ENCODE measurements around the gene RHOB. TPM values are rescaled to one million over a fixed set of nuclear protein-coding genes. Genes with fewer than 3 reads are reported as not detected.

The RHOB gene
- total and polyA plus RNA-seq, 2 experiments from 2014 or later = 146 to 429 TPM

DNA sequence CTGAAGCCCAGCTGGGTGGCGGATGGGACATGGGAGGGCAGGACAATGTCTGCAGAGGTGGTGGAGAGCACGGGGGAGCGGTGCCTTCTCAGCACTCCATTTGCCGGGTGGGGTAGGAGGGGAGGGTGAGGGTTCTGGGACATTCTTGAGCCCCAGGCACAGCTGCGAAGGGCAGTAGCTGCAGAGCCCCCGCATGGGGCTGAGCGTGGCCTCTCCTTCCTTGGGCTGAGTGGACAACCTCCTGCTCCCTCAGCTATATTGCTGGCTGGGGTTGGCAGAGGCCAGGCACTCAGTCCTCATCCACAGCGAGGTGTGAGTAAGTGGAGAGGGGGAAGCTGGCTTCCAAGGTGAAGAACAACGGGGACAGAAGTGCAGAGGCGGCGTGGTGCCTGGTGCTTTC lies 50.1 kb downstream of the RHOB start:
- Histone ChIP-seq H3K4me3 (no peak overlapping the region), H3K4me2 (no peak overlapping the region), H3K27ac (no peak overlapping the region), H2AFZ (no peak overlapping the region), H4K20me1 (ENCODE audit: insufficient read depth, poor library complexity, severe bottlenecking) (no peaks in the 10 kb centered on the region), H3K9me2 (replicated peaks; ENCODE audit: insufficient read depth) (no peaks in the 10 kb centered on the region), H3K79me2 (no peaks in the 10 kb centered on the region), H3K9me3 (ENCODE audit: low read depth) (no peaks in the 10 kb centered on the region), H3K36me3 (replicated peaks; ENCODE audit: insufficient read depth, low read depth) (no peaks in the 10 kb centered on the region), H3K27me3 (no peaks in the 10 kb centered on the region), H3K4me1 (ENCODE audit: insufficient read depth) (peaks cover 7% of the 10 kb centered on the region)
- DNase-seq (ENCODE audit: low spot score) = no peak
- no peak for TF ChIP-seq EZH2phosphoT487 (IDR thresholded peaks at IDR 0.05; ENCODE audit: low read depth, severe bottlenecking, unreplicated experiment)
- no peak for TF ChIP-seq CTCF (IDR thresholded peaks at IDR 0.05; ENCODE audit: poor library complexity)
- no peak for TF ChIP-seq EZH2 (IDR thresholded peaks at IDR 0.05; ENCODE audit: borderline replicate concordance)
- 86% methylated on average over 10 of the region's 11 CpGs for WGBS (ENCODE audit: low lambda C conversion rate, missing lambda C conversion rate)

Small RNA genes within 50 kb of the gene (small RNA-seq; reads per million reads assigned to genes)
- gene RF00019 (not detected), gene RNA5SP86 (not detected)

Other genes with a start within 250 kb of the RHOB start
- gene SDC1, start 221.9 kb upstream of the RHOB start, total RNA-seq = 92.3 and 108 TPM in 2 replicates
- gene SDC1, start 221.9 kb upstream of the RHOB start, polyA plus RNA-seq = 84.1 and 107 TPM in 2 replicates
- gene PUM2, start 96.2 kb upstream of the RHOB start, total RNA-seq = 55.5 and 60.2 TPM in 2 replicates
- gene PUM2, start 96.2 kb upstream of the RHOB start, polyA plus RNA-seq = 14.4 TPM in 2 replicates
- 25.8 and 26.8 TPM in 2 replicates for gene HS1BP3, start 204.0 kb downstream of the RHOB start, total RNA-seq
- gene HS1BP3, start 204.0 kb downstream of the RHOB start, polyA plus RNA-seq = 26.3 and 29.6 TPM in 2 replicates
- gene GDF7, start 220.1 kb downstream of the RHOB start, total RNA-seq = 0.24 and 0.37 TPM in 2 replicates
- 0.10 and 0.24 TPM in 2 replicates for gene GDF7, start 220.1 kb downstream of the RHOB start, polyA plus RNA-seq

All from hepatocyte (in vitro differentiated cells).